Brain microvascular endothelial cell (primary cell): ENCODE measurements around the gene ZFP30.

ENCODE experiments used
- DNase-seq: peaks from one replicate; pipeline ENCODE4 v3.0.0-alpha.2; 2020
- H3K27ac ChIP-seq: fragments of 250-450 bp; sonication (Bioruptor Pico); 2 replicates; pipeline ENCODE4 v1.5.1; 2020; ENCODE audit warnings: mild to moderate bottlenecking, moderate library complexity
- H3K27me3 ChIP-seq: fragments of 250-450 bp; sonication (Bioruptor Pico); replicated peaks from 2 replicates; pipeline ENCODE4 v1.5.1; 2020; ENCODE audit warnings: mild to moderate bottlenecking
- H3K36me3 ChIP-seq: fragments of 250-450 bp; sonication (Bioruptor Pico); replicated peaks from 2 replicates; pipeline ENCODE4 v1.5.1; 2020; ENCODE audit warnings: mild to moderate bottlenecking
- H3K4me3 ChIP-seq: 2 replicates; pipeline ENCODE4 v1.5.1; 2011; ENCODE audit warnings: low read depth, mild to moderate bottlenecking, control low read depth, low read length, moderate library complexity
- CTCF ChIP-seq: IDR thresholded peaks from 2 replicates; pipeline ENCODE4 v1.5.1; 2011; ENCODE audit warnings: low read depth, mild to moderate bottlenecking, moderate library complexity, low read length, control low read depth, inconsistent platforms; ENCODE audit errors: missing control alignments
- in situ Hi-C: cut with HindIII; loops from 2 replicates; pipeline ENCODE4 v1.10.0; 2017; ENCODE audit warnings: low sequenced_read_pairs, low pct_ligation_motif_present

ZFP30 gene

GRCh38 chr19:37583340-37583739 lies 71.9 kb downstream of the ZFP30 start:
- Histone ChIP-seq H3K27ac (no peak overlapping the region), H3K36me3 (peaks cover 16% of the 10 kb centered on the region), H3K27me3 (no peaks in the 10 kb centered on the region), H3K4me3 (no peak overlapping the region)
- in situ Hi-C loops = no loop called here
- DNase-seq = no peak
- TF ChIP-seq CTCF = no peak

GRCh38 chr19:37572203-37572602 lies 83.1 kb downstream of the ZFP30 start:
- Histone ChIP-seq H3K4me3 (no peak overlapping the region), H3K36me3 (no peaks in the 10 kb centered on the region), H3K27ac (peak overlapping the region; percentile 82), H3K27me3 (no peaks in the 10 kb centered on the region)
- DNase-seq = peak; percentile 56
- in situ Hi-C loops = no loop called here
- no peak for TF ChIP-seq CTCF

- no peak overlapping the region for H3K4me3 ChIP-seq
- no peak for TF ChIP-seq CTCF
- H3K27ac ChIP-seq = no peak overlapping the region
- H3K36me3 ChIP-seq = peaks cover 2% of the 10 kb centered on the region
- H3K27me3 ChIP-seq = no peaks in the 10 kb centered on the region
- no peak for DNase-seq
- in situ Hi-C loops = no loop called here
Observed at GRCh38 chr19:37565370-37565669, 89.9 kb downstream of the ZFP30 start.

- Histone ChIP-seq H3K4me3 (no peak overlapping the region), H3K36me3 (peaks cover 2% of the 10 kb centered on the region), H3K27me3 (no peaks in the 10 kb centered on the region), H3K27ac (no peak overlapping the region)
- TF ChIP-seq CTCF = no peak
- in situ Hi-C loops = no loop called here
- DNase-seq = no peak
Observed at GRCh38 chr19:37564624-37565369, 90.5 kb downstream of the ZFP30 start.
